ENCODE results near the gene DCPS. TPM values are rescaled to one million over a fixed set of nuclear protein-coding genes. Genes with fewer than 3 reads are reported as not detected.

The DCPS gene
- total and polyA plus RNA-seq, 7 donors: 7.6 to 30.0 (median 9.7) TPM

DNA sequence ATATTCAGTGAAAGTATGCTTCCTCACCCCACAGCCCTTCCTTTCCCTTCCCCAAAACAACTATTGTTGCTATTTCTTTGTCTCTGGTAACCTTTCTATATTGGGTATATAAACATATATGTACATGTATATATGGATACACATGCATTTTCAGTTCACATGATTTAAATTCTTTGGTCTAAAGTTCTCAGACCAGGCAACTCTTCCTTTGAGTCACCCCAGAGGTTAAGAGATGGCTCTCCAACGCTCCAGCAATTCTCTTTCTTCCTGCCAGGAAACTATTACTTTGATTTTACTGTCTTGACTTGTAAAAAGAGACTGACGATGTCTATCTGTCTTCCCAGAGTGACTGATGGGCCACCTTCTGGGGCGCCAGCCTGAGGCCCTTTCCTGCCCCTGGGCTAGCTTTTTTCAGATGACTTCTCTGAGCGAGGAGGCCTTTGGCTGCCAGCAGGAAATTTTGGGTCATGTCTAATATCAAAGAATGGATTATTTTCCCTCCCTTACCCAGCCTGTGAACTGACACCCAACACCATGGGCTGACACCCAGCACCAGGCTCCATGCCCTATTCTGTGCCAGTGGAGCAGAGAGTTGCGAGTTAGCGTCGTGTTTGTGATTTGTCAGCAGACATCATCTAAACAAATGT lies 37.2 kb downstream of the DCPS start:
- peaks cover 0 to 54% (median 11%) of the 10 kb centered on the region in 4 donors for H3K36me3 ChIP-seq
- intact Hi-C loops (cut with DNase I): no loop called here
- TF ChIP-seq EP300 (IDR thresholded peaks at IDR 0.05) (no peak), POLR2A (IDR thresholded peaks at IDR 0.05) (no peak), POLR2AphosphoS5 (IDR thresholded peaks at IDR 0.05) (no peak)
- TF ChIP-seq, protein P1, sequence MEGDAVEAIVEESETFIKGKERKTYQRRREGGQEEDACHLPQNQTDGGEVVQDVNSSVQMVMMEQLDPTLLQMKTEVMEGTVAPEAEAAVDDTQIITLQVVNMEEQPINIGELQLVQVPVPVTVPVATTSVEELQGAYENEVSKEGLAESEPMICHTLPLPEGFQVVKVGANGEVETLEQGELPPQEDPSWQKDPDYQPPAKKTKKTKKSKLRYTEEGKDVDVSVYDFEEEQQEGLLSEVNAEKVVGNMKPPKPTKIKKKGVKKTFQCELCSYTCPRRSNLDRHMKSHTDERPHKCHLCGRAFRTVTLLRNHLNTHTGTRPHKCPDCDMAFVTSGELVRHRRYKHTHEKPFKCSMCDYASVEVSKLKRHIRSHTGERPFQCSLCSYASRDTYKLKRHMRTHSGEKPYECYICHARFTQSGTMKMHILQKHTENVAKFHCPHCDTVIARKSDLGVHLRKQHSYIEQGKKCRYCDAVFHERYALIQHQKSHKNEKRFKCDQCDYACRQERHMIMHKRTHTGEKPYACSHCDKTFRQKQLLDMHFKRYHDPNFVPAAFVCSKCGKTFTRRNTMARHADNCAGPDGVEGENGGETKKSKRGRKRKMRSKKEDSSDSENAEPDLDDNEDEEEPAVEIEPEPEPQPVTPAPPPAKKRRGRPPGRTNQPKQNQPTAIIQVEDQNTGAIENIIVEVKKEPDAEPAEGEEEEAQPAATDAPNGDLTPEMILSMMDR (IDR thresholded peaks at IDR 0.05): no peak
- H3K4me1 ChIP-seq: peaks cover 0 to 12% (median 9%) of the 10 kb centered on the region in 4 donors
- H3K4me3 ChIP-seq: no peak overlapping the region
- 85 to 91% methylated on average over 7 of the region's 7 CpGs for WGBS, 2 donors
- H3K27ac ChIP-seq: peak overlapping the region in 1 of 4 donors; percentile 53
- H3K9me3 ChIP-seq: no peaks in the 10 kb centered on the region
- H3K27me3 ChIP-seq: no peaks in the 10 kb centered on the region
- no peak for DNase-seq

DNA sequence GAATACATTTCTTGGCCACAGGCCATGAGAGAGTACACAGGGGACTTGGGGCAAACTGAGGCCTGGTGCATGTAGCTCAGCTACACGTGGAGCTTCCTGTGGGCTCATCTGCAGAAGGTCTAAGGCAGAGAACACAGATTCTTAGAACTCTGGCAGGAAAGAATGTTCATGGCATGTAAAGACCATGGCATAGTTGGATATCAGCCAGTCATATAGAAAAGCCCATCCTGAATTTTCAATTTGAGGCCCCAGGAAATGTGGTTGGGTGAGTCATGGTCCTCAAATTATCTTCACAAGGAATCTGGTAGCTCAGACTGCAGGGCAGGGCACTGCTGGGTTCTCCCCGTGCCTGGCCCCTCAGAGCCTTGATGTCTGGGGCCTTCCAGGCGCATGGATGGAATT lies 37.9 kb downstream of the DCPS start:
- TF ChIP-seq, protein P1 (IDR thresholded peaks at IDR 0.05): no peak
- TF ChIP-seq POLR2AphosphoS5 (IDR thresholded peaks at IDR 0.05): no peak
- no peak for TF ChIP-seq POLR2A (IDR thresholded peaks at IDR 0.05)
- TF ChIP-seq EP300 (IDR thresholded peaks at IDR 0.05): no peak
- Histone ChIP-seq H3K36me3 (peaks cover 0 to 55% (median 11%) of the 10 kb centered on the region in 4 donors), H3K4me3 (no peak overlapping the region), H3K4me1 (peaks cover 0 to 17% (median 9%) of the 10 kb centered on the region in 4 donors), H3K27ac (no peak overlapping the region), H3K27me3 (no peaks in the 10 kb centered on the region), H3K9me3 (no peaks in the 10 kb centered on the region)
- intact Hi-C loops (cut with DNase I): no loop called here
- WGBS, 2 donors: 73 to 77% methylated on average over 3 of the region's 3 CpGs
- DNase-seq: no peak

DNA sequence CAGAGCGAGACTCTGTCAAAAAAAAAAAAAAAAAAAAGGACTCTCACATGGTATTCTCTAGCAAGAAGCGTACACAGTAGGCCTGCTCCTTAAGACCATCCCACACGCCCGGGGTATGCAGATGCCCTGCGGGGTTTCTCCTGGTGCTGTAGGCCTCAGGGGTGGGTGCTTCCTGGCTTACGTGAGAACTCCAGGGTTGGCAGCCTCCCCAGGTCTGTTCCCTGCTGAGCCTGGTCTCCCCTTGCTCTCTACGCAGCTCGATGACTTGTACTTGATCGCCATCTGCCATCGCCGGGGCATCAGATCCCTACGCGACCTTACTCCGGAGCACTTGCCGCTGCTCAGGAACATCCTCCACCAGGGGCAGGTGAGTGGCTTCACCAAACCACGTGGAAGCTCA lies 39.2 kb downstream of the DCPS start:
- Histone ChIP-seq H3K27ac (no peak overlapping the region), H3K36me3 (peaks cover 0 to 55% (median 11%) of the 10 kb centered on the region in 4 donors), H3K27me3 (no peaks in the 10 kb centered on the region), H3K4me1 (peaks cover 0 to 20% (median 13%) of the 10 kb centered on the region in 4 donors), H3K4me3 (no peak overlapping the region), H3K9me3 (no peaks in the 10 kb centered on the region)
- intact Hi-C loops (cut with DNase I): no loop called here
- 96% methylated on average over 16 of the region's 16 CpGs for WGBS, 2 donors
- DNase-seq: no peak
- TF ChIP-seq, protein P1 (IDR thresholded peaks at IDR 0.05): no peak
- TF ChIP-seq POLR2AphosphoS5 (IDR thresholded peaks at IDR 0.05) (no peak), POLR2A (IDR thresholded peaks at IDR 0.05) (no peak), EP300 (IDR thresholded peaks at IDR 0.05) (no peak)

DNA sequence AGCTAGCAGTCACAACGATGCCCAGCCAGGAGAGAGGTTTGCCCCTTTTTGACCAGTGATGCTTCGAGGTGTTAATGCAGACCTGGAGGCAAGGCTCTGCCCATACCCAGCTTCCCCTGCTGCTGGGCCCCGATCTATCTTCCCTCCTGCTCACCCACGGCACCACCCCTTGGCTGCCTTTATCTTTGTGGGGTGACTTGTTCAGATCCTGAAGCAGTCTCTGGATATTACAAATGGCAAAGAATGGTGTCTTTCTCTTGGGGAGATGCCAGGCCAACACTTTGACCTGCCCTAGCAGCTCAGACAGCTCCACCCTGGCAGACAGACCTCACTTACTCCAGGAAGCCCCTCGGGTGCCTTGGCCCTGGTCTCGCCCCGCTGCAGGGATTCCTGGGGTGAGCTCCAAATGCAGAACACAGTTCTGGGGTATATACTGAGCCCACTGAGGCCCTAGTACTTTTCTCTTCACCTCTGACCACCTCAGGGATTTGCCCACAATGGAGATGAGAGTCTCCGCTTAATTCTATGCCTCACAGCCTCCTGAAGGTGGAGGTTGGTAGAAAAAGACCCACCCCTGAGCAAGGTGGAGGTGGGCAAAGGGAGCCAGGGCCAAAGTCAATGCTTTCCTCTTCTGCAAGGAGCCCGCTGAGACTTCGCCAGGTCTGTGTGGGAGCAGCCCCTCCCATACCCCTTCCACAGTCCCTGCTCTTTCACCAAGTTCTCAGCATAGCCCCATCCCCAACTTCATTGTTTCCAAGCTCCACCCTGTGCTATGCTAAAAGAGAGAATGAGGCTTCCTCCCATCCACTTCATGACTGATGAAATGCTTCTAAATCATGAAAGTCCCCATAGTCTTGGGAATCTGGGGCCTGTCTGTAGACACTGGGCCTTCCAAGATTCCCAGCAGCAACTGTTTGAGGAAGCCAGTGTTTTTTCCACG lies 40.6 kb downstream of the DCPS start:
- intact Hi-C loops (cut with DNase I): no loop called here

More for the DNA sequence above, 40.6 kb downstream of the DCPS start:
- Histone ChIP-seq H3K36me3 (peaks cover 0 to 44% (median 8%) of the 10 kb centered on the region in 4 donors), H3K4me3 (no peak overlapping the region), H3K4me1 (peaks cover 0 to 34% (median 23%) of the 10 kb centered on the region in 4 donors), H3K27me3 (no peaks in the 10 kb centered on the region), H3K27ac (no peak overlapping the region), H3K9me3 (no peaks in the 10 kb centered on the region)
- TF ChIP-seq EP300 (IDR thresholded peaks at IDR 0.05) (no peak), POLR2AphosphoS5 (IDR thresholded peaks at IDR 0.05) (no peak), POLR2A (IDR thresholded peaks at IDR 0.05) (no peak)
- TF ChIP-seq, protein P1 (IDR thresholded peaks at IDR 0.05): no peak
- WGBS, 2 donors: 88 to 89% methylated on average over 11 of the region's 11 CpGs
- no peak for DNase-seq

Measured in sigmoid colon (tissue), 7 donors.